ENCODE results near the gene SUPV3L1. TPM values are rescaled to one million over a fixed set of nuclear protein-coding genes. Genes with fewer than 3 reads are reported as not detected.
A peak's percentile ranks its signal among the peaks of the same experiment; 100 is the strongest.

The SUPV3L1 gene
- 30.8 and 33.3 TPM in 2 replicates for polyA plus RNA-seq
- polyA minus RNA-seq, result 40.9 and 43.1 TPM in 2 replicates

DNA sequence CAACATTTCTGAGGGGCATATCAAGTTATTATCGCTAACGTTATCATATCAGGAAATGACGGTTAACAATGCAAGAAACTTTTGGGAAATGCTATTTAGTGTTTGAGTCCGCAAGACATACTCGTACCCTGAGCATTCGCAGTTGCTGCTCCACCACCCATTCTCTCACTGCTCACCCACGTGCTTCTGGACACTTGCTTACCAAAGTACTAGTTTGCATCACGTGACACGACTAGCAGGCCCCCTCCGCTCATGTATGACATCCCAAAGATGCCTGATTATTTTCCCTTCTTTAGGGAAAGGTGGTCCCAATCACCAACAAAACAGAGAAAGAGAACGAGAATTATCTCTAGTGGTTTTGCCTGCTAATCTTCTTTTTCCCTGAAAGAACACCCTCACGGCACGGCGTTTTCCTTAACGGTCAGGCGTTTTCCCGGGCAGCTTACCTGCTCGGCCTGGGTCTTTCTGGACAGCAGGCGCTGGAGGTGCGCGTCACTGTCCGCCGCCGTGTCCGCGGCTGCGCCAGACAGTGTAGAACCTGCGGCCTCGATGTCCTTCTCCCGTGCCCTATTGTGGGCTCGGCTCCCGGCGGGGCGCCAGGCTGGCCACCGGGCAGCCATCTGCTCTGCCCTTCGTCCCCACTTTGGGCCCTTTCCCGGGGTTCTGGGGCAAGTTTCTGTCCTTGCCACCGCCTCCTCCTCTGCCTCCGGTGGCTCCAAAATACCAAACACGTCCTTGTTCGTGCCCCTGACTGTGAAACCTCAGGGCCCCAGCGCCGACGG lies at the start of gene SUPV3L1:
SUPV3L1 (plus strand) TSS at position 492 of the 782 bp plus-strand sequence; CDS start at position 550, 58 bp downstream.
- H4K20me1 ChIP-seq (ENCODE audit: insufficient read depth), result no peaks in the 10 kb centered on the region
- peak within 1 kb of the TSS; percentile 75 for H3K27ac ChIP-seq (ENCODE audit: low read length)
- peak within 1 kb of the TSS; percentile 83 for H3K9ac ChIP-seq (ENCODE audit: low read length)
- H3K27me3 ChIP-seq (ENCODE audit: insufficient read depth, low read depth, low read length), result no peaks in the 10 kb centered on the region
- peaks cover 32% of the 10 kb centered on the region for H3K79me2 ChIP-seq (replicated peaks; ENCODE audit: insufficient read depth, low read length)
- H3K9me3 ChIP-seq (ENCODE audit: low read length), result no peaks in the 10 kb centered on the region
- TF ChIP-seq MXI1 (conservative IDR thresholded peaks at IDR 0.05; ENCODE audit: poor library complexity, severe bottlenecking), result peak; percentile 99
- peak; percentile 86 for TF ChIP-seq POLR2AphosphoS5 (IDR thresholded peaks at IDR 0.05)
- no peak for TF ChIP-seq EZH2 (IDR thresholded peaks at IDR 0.05; ENCODE audit: borderline replicate concordance, insufficient read depth, low read length, poor library complexity, severe bottlenecking)
- TF ChIP-seq RAD21 (conservative IDR thresholded peaks at IDR 0.05), result peak; percentile 39
- peak; percentile 28 for TF ChIP-seq TAF1 (IDR thresholded peaks at IDR 0.05; ENCODE audit: low read depth)
- TF ChIP-seq, protein P1, sequence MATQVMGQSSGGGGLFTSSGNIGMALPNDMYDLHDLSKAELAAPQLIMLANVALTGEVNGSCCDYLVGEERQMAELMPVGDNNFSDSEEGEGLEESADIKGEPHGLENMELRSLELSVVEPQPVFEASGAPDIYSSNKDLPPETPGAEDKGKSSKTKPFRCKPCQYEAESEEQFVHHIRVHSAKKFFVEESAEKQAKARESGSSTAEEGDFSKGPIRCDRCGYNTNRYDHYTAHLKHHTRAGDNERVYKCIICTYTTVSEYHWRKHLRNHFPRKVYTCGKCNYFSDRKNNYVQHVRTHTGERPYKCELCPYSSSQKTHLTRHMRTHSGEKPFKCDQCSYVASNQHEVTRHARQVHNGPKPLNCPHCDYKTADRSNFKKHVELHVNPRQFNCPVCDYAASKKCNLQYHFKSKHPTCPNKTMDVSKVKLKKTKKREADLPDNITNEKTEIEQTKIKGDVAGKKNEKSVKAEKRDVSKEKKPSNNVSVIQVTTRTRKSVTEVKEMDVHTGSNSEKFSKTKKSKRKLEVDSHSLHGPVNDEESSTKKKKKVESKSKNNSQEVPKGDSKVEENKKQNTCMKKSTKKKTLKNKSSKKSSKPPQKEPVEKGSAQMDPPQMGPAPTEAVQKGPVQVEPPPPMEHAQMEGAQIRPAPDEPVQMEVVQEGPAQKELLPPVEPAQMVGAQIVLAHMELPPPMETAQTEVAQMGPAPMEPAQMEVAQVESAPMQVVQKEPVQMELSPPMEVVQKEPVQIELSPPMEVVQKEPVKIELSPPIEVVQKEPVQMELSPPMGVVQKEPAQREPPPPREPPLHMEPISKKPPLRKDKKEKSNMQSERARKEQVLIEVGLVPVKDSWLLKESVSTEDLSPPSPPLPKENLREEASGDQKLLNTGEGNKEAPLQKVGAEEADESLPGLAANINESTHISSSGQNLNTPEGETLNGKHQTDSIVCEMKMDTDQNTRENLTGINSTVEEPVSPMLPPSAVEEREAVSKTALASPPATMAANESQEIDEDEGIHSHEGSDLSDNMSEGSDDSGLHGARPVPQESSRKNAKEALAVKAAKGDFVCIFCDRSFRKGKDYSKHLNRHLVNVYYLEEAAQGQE (IDR thresholded peaks at IDR 0.05; ENCODE audit: borderline replicate concordance), result peak; percentile 48
- peak; percentile 74 for TF ChIP-seq EP300 (conservative IDR thresholded peaks at IDR 0.05; ENCODE audit: poor library complexity, severe bottlenecking)
- TF ChIP-seq SMC3 (conservative IDR thresholded peaks at IDR 0.05; ENCODE audit: poor library complexity), result peak; percentile 66
- TF ChIP-seq, protein P2, sequence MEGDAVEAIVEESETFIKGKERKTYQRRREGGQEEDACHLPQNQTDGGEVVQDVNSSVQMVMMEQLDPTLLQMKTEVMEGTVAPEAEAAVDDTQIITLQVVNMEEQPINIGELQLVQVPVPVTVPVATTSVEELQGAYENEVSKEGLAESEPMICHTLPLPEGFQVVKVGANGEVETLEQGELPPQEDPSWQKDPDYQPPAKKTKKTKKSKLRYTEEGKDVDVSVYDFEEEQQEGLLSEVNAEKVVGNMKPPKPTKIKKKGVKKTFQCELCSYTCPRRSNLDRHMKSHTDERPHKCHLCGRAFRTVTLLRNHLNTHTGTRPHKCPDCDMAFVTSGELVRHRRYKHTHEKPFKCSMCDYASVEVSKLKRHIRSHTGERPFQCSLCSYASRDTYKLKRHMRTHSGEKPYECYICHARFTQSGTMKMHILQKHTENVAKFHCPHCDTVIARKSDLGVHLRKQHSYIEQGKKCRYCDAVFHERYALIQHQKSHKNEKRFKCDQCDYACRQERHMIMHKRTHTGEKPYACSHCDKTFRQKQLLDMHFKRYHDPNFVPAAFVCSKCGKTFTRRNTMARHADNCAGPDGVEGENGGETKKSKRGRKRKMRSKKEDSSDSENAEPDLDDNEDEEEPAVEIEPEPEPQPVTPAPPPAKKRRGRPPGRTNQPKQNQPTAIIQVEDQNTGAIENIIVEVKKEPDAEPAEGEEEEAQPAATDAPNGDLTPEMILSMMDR (IDR thresholded peaks at IDR 0.05; ENCODE audit: poor library complexity, severe bottlenecking), result no peak
- H3K36me3 ChIP-seq (ENCODE audit: insufficient read depth, low read length), result no peaks in the 10 kb centered on the region
- H3K4me3 ChIP-seq (ENCODE audit: low read length), result peak within 1 kb of the TSS; percentile 75
- H3K9me2 ChIP-seq (ENCODE audit: insufficient read depth, low read length), result no peaks in the 10 kb centered on the region
- H3K4me2 ChIP-seq (ENCODE audit: low read length), result peak within 1 kb of the TSS; percentile 93
- no peaks in the 10 kb centered on the region for H3F3A ChIP-seq (ENCODE audit: insufficient read depth, low read length, poor library complexity, severe bottlenecking)
- H2AFZ ChIP-seq (ENCODE audit: low read depth, low read length), result peak within 1 kb of the TSS; percentile 75

DNA sequence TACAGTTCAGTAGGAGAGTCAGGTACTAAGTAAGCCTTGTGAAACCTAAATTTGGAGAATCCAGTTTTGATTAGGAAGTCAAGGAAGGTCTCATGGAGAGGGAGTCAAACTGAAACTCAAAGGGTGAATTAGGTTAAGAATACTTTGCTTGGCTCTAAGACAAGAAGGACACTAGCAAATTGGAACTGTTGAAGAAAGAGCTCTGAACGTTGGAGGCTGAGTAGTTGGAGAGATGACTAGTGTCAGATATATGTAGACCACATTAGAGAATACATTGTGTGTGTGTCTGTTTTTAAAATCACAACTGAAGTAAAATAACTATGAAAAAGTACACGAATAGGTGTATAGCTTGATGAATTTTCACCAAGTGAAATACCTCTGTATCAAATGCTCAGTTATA lies 49.8 kb upstream of the SUPV3L1 start:
- Histone ChIP-seq H3K79me2 (replicated peaks; ENCODE audit: insufficient read depth, low read length) (peaks cover 55% of the 10 kb centered on the region), H3K9me3 (ENCODE audit: low read length) (no peaks in the 10 kb centered on the region), H3K4me3 (ENCODE audit: low read length) (no peak overlapping the region), H3K27me3 (ENCODE audit: insufficient read depth, low read depth, low read length) (no peaks in the 10 kb centered on the region), H3K4me2 (ENCODE audit: low read length) (no peak overlapping the region), H3F3A (ENCODE audit: insufficient read depth, low read length, poor library complexity, severe bottlenecking) (no peaks in the 10 kb centered on the region), H3K9ac (ENCODE audit: low read length) (no peak overlapping the region), H4K20me1 (ENCODE audit: insufficient read depth) (no peaks in the 10 kb centered on the region), H2AFZ (ENCODE audit: low read depth, low read length) (no peak overlapping the region), H3K9me2 (ENCODE audit: insufficient read depth, low read length) (no peaks in the 10 kb centered on the region), H3K27ac (ENCODE audit: low read length) (no peak overlapping the region), H3K36me3 (ENCODE audit: insufficient read depth, low read length) (no peaks in the 10 kb centered on the region)
- TF ChIP-seq TAF1 (IDR thresholded peaks at IDR 0.05; ENCODE audit: low read depth) (no peak), EP300 (conservative IDR thresholded peaks at IDR 0.05; ENCODE audit: poor library complexity, severe bottlenecking) (no peak), MXI1 (conservative IDR thresholded peaks at IDR 0.05; ENCODE audit: poor library complexity, severe bottlenecking) (no peak), RAD21 (conservative IDR thresholded peaks at IDR 0.05) (no peak), POLR2AphosphoS5 (IDR thresholded peaks at IDR 0.05) (no peak), SMC3 (conservative IDR thresholded peaks at IDR 0.05; ENCODE audit: poor library complexity) (no peak), EZH2 (IDR thresholded peaks at IDR 0.05; ENCODE audit: borderline replicate concordance, insufficient read depth, low read length, poor library complexity, severe bottlenecking) (no peak)
- TF ChIP-seq, protein P1 (IDR thresholded peaks at IDR 0.05; ENCODE audit: borderline replicate concordance), result no peak
- TF ChIP-seq, protein P2 (IDR thresholded peaks at IDR 0.05; ENCODE audit: poor library complexity, severe bottlenecking), result no peak
